Stimulated activated CD4-positive, alpha-beta T cell treated with anti-CD3 and anti-CD28 coated beads, Interleukin-12 subunit alpha, Interleukin-12 subunit beta, amount 100 ng/mL, for 24 hours (primary cell): ENCODE results near the gene WDR11.
"Not testable (repeated sequence)": the region's sequence is repeated elsewhere in the genome, so short reads cannot be mapped to it uniquely, and the experiment has no call there.

ENCODE experiments used
- DNase-seq, 2 experiments: peaks; one replicate each; pipeline ENCODE4 v3.0.0-alpha.2; 2020; ENCODE audit warnings: low read depth in 2 of 2

WDR11 gene

GRCh38 chr10:120841522-120842189 is 9.5 kb upstream of the WDR11 start:
- no peak for DNase-seq

- no peak for DNase-seq
Observed at GRCh38 chr10:120854388-120854787, 3.2 kb downstream of the WDR11 start.

- DNase-seq: no peak
Observed at GRCh38 chr10:120861178-120861855, 10.2 kb downstream of the WDR11 start.

- no peak for DNase-seq
Observed at GRCh38 chr10:120873741-120874140, 22.6 kb downstream of the WDR11 start.

GRCh38 chr10:120883071-120883470 is 31.9 kb downstream of the WDR11 start:
- DNase-seq: no peak

- DNase-seq: no peak
Observed at GRCh38 chr10:120887482-120887881, 36.3 kb downstream of the WDR11 start.

- no peak for DNase-seq
Observed at GRCh38 chr10:120891365-120891764, 40.2 kb downstream of the WDR11 start.

GRCh38 chr10:120894556-120894955 is 43.4 kb downstream of the WDR11 start:
- no peak for DNase-seq

- no peak for DNase-seq
Observed at GRCh38 chr10:120897343-120897742, 46.2 kb downstream of the WDR11 start.

GRCh38 chr10:120905268-120905667 is 54.1 kb downstream of the WDR11 start:
- no peak for DNase-seq

GRCh38 chr10:120917521-120918250 is 66.5 kb downstream of the WDR11 start:
- DNase-seq: no peak

- DNase-seq: not testable (repeated sequence)
Observed at GRCh38 chr10:120923886-120924285, 72.7 kb downstream of the WDR11 start.

GRCh38 chr10:120926611-120927010 is 75.4 kb downstream of the WDR11 start:
- DNase-seq: no peak

- no peak for DNase-seq
Observed at GRCh38 chr10:120927352-120927751, 76.2 kb downstream of the WDR11 start.

- DNase-seq: no peak
Observed at GRCh38 chr10:120929166-120929565, 78.0 kb downstream of the WDR11 start.

GRCh38 chr10:120931423-120931822 is 80.3 kb downstream of the WDR11 start:
- no peak for DNase-seq

GRCh38 chr10:120931999-120932398 is 80.8 kb downstream of the WDR11 start:
- DNase-seq: no peak

GRCh38 chr10:120938822-120939221 is 87.7 kb downstream of the WDR11 start:
- DNase-seq: no peak

GRCh38 chr10:120940299-120940900 is 89.2 kb downstream of the WDR11 start:
- DNase-seq: no peak

- DNase-seq: no peak
Observed at GRCh38 chr10:120941501-120941900, 90.3 kb downstream of the WDR11 start.

- peak; percentile 54 to 78 for DNase-seq
Observed at GRCh38 chr10:120942806-120943413, 91.7 kb downstream of the WDR11 start.

GRCh38 chr10:120943542-120943941 is 92.4 kb downstream of the WDR11 start:
- DNase-seq: no peak
